ENCODE data around the gene TAF3. TPM values are rescaled to one million over a fixed set of nuclear protein-coding genes. Genes with fewer than 3 reads are reported as not detected.

Gene TAF3
- total RNA-seq, 1 donor from 2014 or later, result 10.8 TPM

- no peak overlapping the region for H3K27ac ChIP-seq
- H3K9me3 ChIP-seq, result peaks cover 6% of the 10 kb centered on the region
- ATAC-seq (no peak), DNase-seq (no peak)
- H3K27me3 ChIP-seq (ENCODE audit: low read depth), result no peaks in the 10 kb centered on the region
- no peak overlapping the region for H3K4me3 ChIP-seq
- intact Hi-C loops (cut with DNase I), result no loop called here
- no peaks in the 10 kb centered on the region for H3K36me3 ChIP-seq
- H3K4me1 ChIP-seq, result peaks cover 4% of the 10 kb centered on the region
- no peak for TF ChIP-seq CTCF (IDR thresholded peaks at IDR 0.05)
Observed at GRCh38 chr10:7948371-7949000, 130.2 kb downstream of the TAF3 start.

GRCh38 chr10:7950981-7951847, 132.9 kb downstream of the TAF3 start:
- no peak for ATAC-seq
- no peaks in the 10 kb centered on the region for H3K36me3 ChIP-seq
- H3K4me1 ChIP-seq, result peaks cover 2% of the 10 kb centered on the region
- intact Hi-C loops (cut with DNase I), result no loop called here
- H3K27ac ChIP-seq, result no peak overlapping the region
- H3K4me3 ChIP-seq, result no peak overlapping the region
- no peaks in the 10 kb centered on the region for H3K27me3 ChIP-seq (ENCODE audit: low read depth)
- DNase-seq, result no peak
- peaks cover 6% of the 10 kb centered on the region for H3K9me3 ChIP-seq
- TF ChIP-seq CTCF (IDR thresholded peaks at IDR 0.05), result no peak

- intact Hi-C loops (cut with DNase I), result no loop called here
- no peak for TF ChIP-seq CTCF (IDR thresholded peaks at IDR 0.05)
- no peak overlapping the region for H3K27ac ChIP-seq
Observed at GRCh38 chr10:7952266-7952665, 134.0 kb downstream of the TAF3 start.

GRCh38 chr10:7953447-7953846, 135.1 kb downstream of the TAF3 start:
- H3K36me3 ChIP-seq, result no peaks in the 10 kb centered on the region
- ATAC-seq, result no peak
- H3K4me1 ChIP-seq, result peaks cover 8% of the 10 kb centered on the region
- intact Hi-C loops (cut with DNase I), result no loop called here
- no peak for DNase-seq
- H3K27ac ChIP-seq, result no peak overlapping the region
- TF ChIP-seq CTCF (IDR thresholded peaks at IDR 0.05), result no peak
- H3K27me3 ChIP-seq (ENCODE audit: low read depth), result no peaks in the 10 kb centered on the region
- H3K4me3 ChIP-seq, result no peak overlapping the region
- peaks cover 6% of the 10 kb centered on the region for H3K9me3 ChIP-seq

More at GRCh38 chr10:7952266-7952665, 134.0 kb downstream of the TAF3 start:
- Histone ChIP-seq H3K27me3 (ENCODE audit: low read depth) (no peaks in the 10 kb centered on the region), H3K36me3 (no peaks in the 10 kb centered on the region), H3K4me1 (peaks cover 8% of the 10 kb centered on the region), H3K4me3 (no peak overlapping the region), H3K9me3 (peaks cover 6% of the 10 kb centered on the region)
- no peak for DNase-seq
- no peak for ATAC-seq

- peaks cover 6% of the 10 kb centered on the region for H3K9me3 ChIP-seq
- no peak overlapping the region for H3K27ac ChIP-seq
- DNase-seq (no peak), ATAC-seq (no peak)
- no peak for TF ChIP-seq CTCF (IDR thresholded peaks at IDR 0.05)
- peaks cover 8% of the 10 kb centered on the region for H3K4me1 ChIP-seq
- H3K36me3 ChIP-seq, result no peaks in the 10 kb centered on the region
- H3K4me3 ChIP-seq, result no peak overlapping the region
- no peaks in the 10 kb centered on the region for H3K27me3 ChIP-seq (ENCODE audit: low read depth)
- intact Hi-C loops (cut with DNase I), result no loop called here
Observed at GRCh38 chr10:7955446-7955845, 137.1 kb downstream of the TAF3 start.
